ENCODE data around the gene P3H4.

The P3H4 gene

DNA sequence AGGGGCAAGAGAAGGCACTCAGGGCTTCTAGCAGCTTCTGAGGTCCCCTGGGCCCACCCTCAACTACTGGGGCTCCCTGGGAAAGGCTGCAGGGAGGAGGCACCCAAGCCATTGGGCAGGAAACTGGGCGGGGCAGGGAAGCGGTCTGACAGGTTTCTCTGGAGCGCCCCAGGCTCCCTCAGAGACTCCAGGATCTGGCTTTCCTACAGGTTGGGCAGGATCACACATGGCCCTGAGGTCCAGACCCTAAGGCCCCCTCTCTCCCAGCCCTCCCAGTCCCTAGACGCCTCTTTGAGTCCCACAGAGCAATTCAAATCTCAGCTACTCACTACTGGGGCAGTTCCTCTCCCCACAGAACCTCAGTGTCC, 39.5 kb downstream of the P3H4 start:
- TF ChIP-seq, protein P1, sequence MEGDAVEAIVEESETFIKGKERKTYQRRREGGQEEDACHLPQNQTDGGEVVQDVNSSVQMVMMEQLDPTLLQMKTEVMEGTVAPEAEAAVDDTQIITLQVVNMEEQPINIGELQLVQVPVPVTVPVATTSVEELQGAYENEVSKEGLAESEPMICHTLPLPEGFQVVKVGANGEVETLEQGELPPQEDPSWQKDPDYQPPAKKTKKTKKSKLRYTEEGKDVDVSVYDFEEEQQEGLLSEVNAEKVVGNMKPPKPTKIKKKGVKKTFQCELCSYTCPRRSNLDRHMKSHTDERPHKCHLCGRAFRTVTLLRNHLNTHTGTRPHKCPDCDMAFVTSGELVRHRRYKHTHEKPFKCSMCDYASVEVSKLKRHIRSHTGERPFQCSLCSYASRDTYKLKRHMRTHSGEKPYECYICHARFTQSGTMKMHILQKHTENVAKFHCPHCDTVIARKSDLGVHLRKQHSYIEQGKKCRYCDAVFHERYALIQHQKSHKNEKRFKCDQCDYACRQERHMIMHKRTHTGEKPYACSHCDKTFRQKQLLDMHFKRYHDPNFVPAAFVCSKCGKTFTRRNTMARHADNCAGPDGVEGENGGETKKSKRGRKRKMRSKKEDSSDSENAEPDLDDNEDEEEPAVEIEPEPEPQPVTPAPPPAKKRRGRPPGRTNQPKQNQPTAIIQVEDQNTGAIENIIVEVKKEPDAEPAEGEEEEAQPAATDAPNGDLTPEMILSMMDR (conservative IDR thresholded peaks at IDR 0.05; ENCODE audit: low read depth, low read length) = no peak
- no peak for DNase-seq (ENCODE audit: low read depth)
- no peak overlapping the region for H3K4me3 ChIP-seq (ENCODE audit: low read depth, low read length)

DNA sequence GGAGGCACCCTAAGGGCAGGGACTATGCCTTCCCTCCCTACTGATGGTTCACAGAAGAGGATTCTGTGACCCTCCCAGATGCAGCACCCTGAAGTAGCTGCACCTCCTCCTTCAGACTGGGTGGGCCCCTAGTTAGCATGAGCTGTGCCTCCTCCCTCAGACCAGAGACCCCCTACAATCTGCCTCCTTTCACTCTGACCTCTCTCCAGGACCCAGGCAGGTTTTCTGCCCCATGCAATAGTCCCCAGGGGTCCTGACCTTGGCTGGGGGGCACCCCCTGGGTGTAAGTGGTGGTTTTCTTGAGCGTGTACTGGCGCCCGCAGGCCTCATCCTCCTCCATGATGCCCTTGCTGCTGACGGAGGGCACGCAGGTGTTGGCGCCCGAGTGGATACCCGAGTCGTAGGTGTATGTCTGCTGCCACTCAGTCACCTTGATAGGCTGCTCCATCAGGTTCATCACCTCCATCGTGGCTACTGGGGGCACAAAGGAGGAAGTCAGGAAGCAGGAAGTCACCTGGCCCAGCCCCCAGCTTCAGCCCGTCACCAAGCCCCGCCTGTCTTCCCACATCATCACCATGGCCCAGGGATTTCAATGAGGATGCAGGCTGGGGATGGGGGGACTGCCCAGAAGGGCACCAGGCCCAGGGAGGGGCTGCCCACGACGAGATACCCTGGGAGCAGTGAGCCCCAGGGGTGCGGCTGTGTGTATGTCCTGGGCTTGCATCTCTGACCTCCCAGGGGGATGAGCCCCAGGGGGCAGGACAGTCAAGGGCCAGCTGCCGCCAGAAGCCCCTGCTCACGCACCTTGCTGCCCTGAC, 40.2 kb downstream of the P3H4 start:
- no peak for DNase-seq (ENCODE audit: low read depth)
- TF ChIP-seq, protein P1 (conservative IDR thresholded peaks at IDR 0.05; ENCODE audit: low read depth, low read length) = no peak
- H3K4me3 ChIP-seq (ENCODE audit: low read depth, low read length) = no peak overlapping the region

GRCh38 chr17:41769985-41770384, 41.8 kb downstream of the P3H4 start:
- DNase-seq (ENCODE audit: low read depth) = no peak
- no peak overlapping the region for H3K4me3 ChIP-seq (ENCODE audit: low read depth, low read length)
- TF ChIP-seq, protein P1 (conservative IDR thresholded peaks at IDR 0.05; ENCODE audit: low read depth, low read length) = no peak

DNA sequence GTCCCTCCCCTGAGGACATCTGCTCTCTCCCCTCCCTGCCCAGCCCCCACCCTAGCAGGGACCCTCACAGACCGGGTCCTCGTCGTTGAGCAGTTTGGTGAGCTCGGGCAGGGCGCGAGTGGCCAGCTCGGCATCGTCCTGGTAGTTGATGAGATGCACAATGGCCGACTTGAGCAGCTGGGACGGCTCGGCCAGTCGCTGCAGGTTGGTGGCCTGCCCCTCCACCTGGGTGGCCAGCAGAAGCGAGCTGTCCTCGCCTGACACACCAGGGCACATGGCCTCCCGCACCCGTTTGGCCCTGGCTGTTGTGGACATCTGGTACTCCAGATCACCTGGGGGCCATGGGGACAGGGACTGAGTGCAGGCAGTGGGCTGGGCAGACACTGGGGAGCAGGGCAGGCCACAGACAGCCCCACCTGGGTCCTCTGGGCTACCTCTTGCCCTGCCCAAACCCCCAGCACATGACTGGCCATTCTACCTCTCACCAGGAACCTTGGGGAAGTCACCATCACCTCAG, 42.3 kb downstream of the P3H4 start:
- TF ChIP-seq, protein P1 (conservative IDR thresholded peaks at IDR 0.05; ENCODE audit: low read depth, low read length) = no peak
- no peak overlapping the region for H3K4me3 ChIP-seq (ENCODE audit: low read depth, low read length)
- DNase-seq (ENCODE audit: low read depth) = no peak

- TF ChIP-seq, protein P1 (conservative IDR thresholded peaks at IDR 0.05; ENCODE audit: low read depth, low read length) = no peak
- DNase-seq (ENCODE audit: low read depth) = no peak
- no peak overlapping the region for H3K4me3 ChIP-seq (ENCODE audit: low read depth, low read length)
Observed at GRCh38 chr17:41768682-41769288, 43.0 kb downstream of the P3H4 start.

GRCh38 chr17:41767324-41768042, 44.3 kb downstream of the P3H4 start:
- TF ChIP-seq, protein P1 (conservative IDR thresholded peaks at IDR 0.05; ENCODE audit: low read depth, low read length) = no peak
- DNase-seq (ENCODE audit: low read depth) = no peak
- no peak overlapping the region for H3K4me3 ChIP-seq (ENCODE audit: low read depth, low read length)
